ENCODE measurements around the gene TMEM263. TPM values are rescaled to one million over a fixed set of nuclear protein-coding genes. Genes with fewer than 3 reads are reported as not detected.

Gene TMEM263
- polyA plus RNA-seq, 3 donors: 0.56 to 2.0 (median 1.7) TPM

DNA sequence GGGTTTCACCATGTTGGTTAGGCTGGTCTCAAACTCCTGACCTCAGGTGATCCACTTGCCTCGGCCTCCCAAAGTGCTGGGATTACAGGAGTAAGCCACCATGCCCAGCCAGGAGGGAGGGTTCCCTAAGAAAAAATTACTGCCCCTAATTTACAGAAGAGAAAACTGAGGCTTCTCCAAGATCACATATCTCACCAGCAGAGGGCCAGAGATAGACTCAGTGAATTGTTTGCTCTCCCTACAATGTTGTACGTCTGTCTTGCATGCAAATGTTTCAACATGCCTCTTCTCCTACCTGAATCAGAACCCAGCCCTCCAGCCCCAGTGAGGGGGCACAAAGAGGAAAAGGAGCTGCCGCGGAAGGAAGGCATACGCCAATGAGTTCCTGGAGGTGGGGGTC, 48.3 kb upstream of the TMEM263 start:
- Histone ChIP-seq H3K27ac (ENCODE audit: low read depth in 1 of 2, low read length in 2 of 2) (no peak overlapping the region), H3K27me3 (ENCODE audit: control insufficient read depth in 2 of 2, insufficient read depth in 2 of 2, low read length in 2 of 2) (peaks cover 94 to 99% of the 10 kb centered on the region in 2 donors), H3K9me3 (replicated peaks in 1 of 2; ENCODE audit: control insufficient read depth in 1 of 2, insufficient read depth in 1 of 2, low read length in 2 of 2) (peaks cover 21 to 66% of the 10 kb centered on the region in 2 donors), H3K4me1 (ENCODE audit: control insufficient read depth in 1 of 2, insufficient read depth in 2 of 2, low read length in 2 of 2) (peaks cover 0 to 5% of the 10 kb centered on the region in 2 donors), H2AFZ (ENCODE audit: insufficient read depth, low read depth, low read length, poor library complexity, severe bottlenecking) (no peak overlapping the region), H3K4me3 (replicated peaks in 1 of 3; ENCODE audit: low read depth in 2 of 3, low read length in 3 of 3) (no peak overlapping the region), H3K9ac (ENCODE audit: insufficient read depth, low read length, poor library complexity, severe bottlenecking) (no peak overlapping the region), H3K36me3 (replicated peaks in 1 of 2; ENCODE audit: control insufficient read depth in 1 of 2, insufficient read depth in 2 of 2, low read length in 2 of 2) (no peaks in the 10 kb centered on the region), H3K4me2 (replicated peaks; ENCODE audit: extremely low read depth, low read length, poor library complexity, severe bottlenecking) (no peak overlapping the region), H4K20me1 (ENCODE audit: insufficient read depth, low read length) (peaks cover 51% of the 10 kb centered on the region), H3K79me2 (ENCODE audit: insufficient read depth, low read length) (no peaks in the 10 kb centered on the region)
- no peak overlapping the region for H3K27ac Mint-ChIP-seq
- H3K36me3 Mint-ChIP-seq: peaks cover 0 to 19% of the 10 kb centered on the region in 2 donors
- H3K4me1 Mint-ChIP-seq: peaks cover 10% of the 10 kb centered on the region
- peaks cover 89 to 98% (median 95%) of the 10 kb centered on the region in 3 donors for H3K27me3 Mint-ChIP-seq (ENCODE audit: low read depth in 3 of 3)
- H3K9me3 Mint-ChIP-seq: peaks cover 6 to 40% (median 29%) of the 10 kb centered on the region in 7 donors
- H3K4me3 Mint-ChIP-seq: peak overlapping the region in 1 of 2 donors; percentile 87
- DNase-seq: no peak
- TF ChIP-seq CTCF (IDR thresholded peaks at IDR 0.05): peak; percentile 20
- intact Hi-C loops (cut with micrococcal nuclease): no loop called here
- 3% methylated on average over 3 of the region's 5 CpGs for WGBS (ENCODE audit: insufficient coverage)

DNA sequence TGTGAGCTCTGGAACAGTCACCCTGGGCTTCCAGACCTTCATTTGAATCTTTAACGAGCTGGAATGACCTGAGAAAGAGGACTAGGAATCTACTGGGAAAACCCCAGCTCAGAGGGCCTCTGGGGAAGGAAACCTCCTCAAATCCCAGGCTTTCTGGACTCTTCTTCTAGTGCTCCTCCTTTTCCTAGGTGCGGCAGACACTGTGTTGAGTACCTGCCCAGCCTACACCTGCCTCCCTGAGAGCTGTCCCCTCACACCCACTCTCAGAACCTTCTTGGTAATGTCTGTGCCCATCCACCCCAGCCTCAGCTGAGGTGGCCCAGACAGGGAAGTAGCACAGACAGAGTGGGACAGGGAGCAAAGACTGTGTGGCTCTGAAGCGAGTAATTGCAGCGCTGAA, 47.9 kb upstream of the TMEM263 start:
- peak overlapping the region in 1 of 2 donors; percentile 87 for H3K4me3 Mint-ChIP-seq
- DNase-seq: no peak
- H3K79me2 ChIP-seq (ENCODE audit: insufficient read depth, low read length): no peaks in the 10 kb centered on the region
- peaks cover 6 to 39% (median 32%) of the 10 kb centered on the region in 7 donors for H3K9me3 Mint-ChIP-seq
- peak; percentile 1 for TF ChIP-seq CTCF (IDR thresholded peaks at IDR 0.05)
- no peaks in the 10 kb centered on the region for H3K36me3 ChIP-seq (replicated peaks in 1 of 2; ENCODE audit: control insufficient read depth in 1 of 2, insufficient read depth in 2 of 2, low read length in 2 of 2)
- H4K20me1 ChIP-seq (ENCODE audit: insufficient read depth, low read length): peaks cover 56% of the 10 kb centered on the region
- H2AFZ ChIP-seq (ENCODE audit: insufficient read depth, low read depth, low read length, poor library complexity, severe bottlenecking): no peak overlapping the region
- peaks cover 0 to 15% of the 10 kb centered on the region in 2 donors for H3K36me3 Mint-ChIP-seq
- H3K27me3 ChIP-seq (ENCODE audit: control insufficient read depth in 2 of 2, insufficient read depth in 2 of 2, low read length in 2 of 2): peaks cover 94 to 99% of the 10 kb centered on the region in 2 donors
- no peak overlapping the region for H3K27ac ChIP-seq (ENCODE audit: low read depth in 1 of 2, low read length in 2 of 2)
- H3K9me3 ChIP-seq (replicated peaks in 1 of 2; ENCODE audit: control insufficient read depth in 1 of 2, insufficient read depth in 1 of 2, low read length in 2 of 2): peaks cover 21 to 66% of the 10 kb centered on the region in 2 donors
- no peak overlapping the region for H3K4me2 ChIP-seq (replicated peaks; ENCODE audit: extremely low read depth, low read length, poor library complexity, severe bottlenecking)
- intact Hi-C loops (cut with micrococcal nuclease): no loop called here
- peaks cover 10% of the 10 kb centered on the region for H3K4me1 Mint-ChIP-seq
- H3K27ac Mint-ChIP-seq: no peak overlapping the region
- no peak overlapping the region for H3K4me3 ChIP-seq (replicated peaks in 1 of 3; ENCODE audit: low read depth in 2 of 3, low read length in 3 of 3)
- peaks cover 0 to 5% of the 10 kb centered on the region in 2 donors for H3K4me1 ChIP-seq (ENCODE audit: control insufficient read depth in 1 of 2, insufficient read depth in 2 of 2, low read length in 2 of 2)
- peaks cover 89 to 98% (median 95%) of the 10 kb centered on the region in 3 donors for H3K27me3 Mint-ChIP-seq (ENCODE audit: low read depth in 3 of 3)
- no peak overlapping the region for H3K9ac ChIP-seq (ENCODE audit: insufficient read depth, low read length, poor library complexity, severe bottlenecking)
- 75% methylated on average over 2 of the region's 4 CpGs for WGBS (ENCODE audit: insufficient coverage)

Measured in CD14-positive monocyte (primary cell).